ENCODE measurements around the gene OSTF1. TPM values are rescaled to one million over a fixed set of nuclear protein-coding genes. Genes with fewer than 3 reads are reported as not detected.

The OSTF1 gene
- total RNA-seq, 1 donor from 2014 or later = 9.3 TPM

Small RNA genes within 50 kb of the gene (small RNA-seq; reads per million reads assigned to genes)
- gene RF00019 (ENCODE audit: low replicate concordance) = not detected

Other genes starting within 250 kb of the OSTF1 start
- gene TRPM6, start 200.6 kb upstream of the OSTF1 start, total RNA-seq = 0.74 TPM
- 9.1 TPM for gene C9orf40, start 135.6 kb upstream of the OSTF1 start, total RNA-seq
- 29.0 TPM for gene CARNMT1, start 60.2 kb upstream of the OSTF1 start, total RNA-seq
- gene NMRK1, start 359 bp upstream of the OSTF1 start, total RNA-seq = 9.1 TPM